AG09309 (cell line): ENCODE measurements around the gene C2CD5.

Experiments used
- DNase-seq: peaks from one replicate; pipeline ENCODE4 v3.0.0-alpha.2; 2010; ENCODE audit warnings: low read depth
- H3K4me3 ChIP-seq: 2 replicates; pipeline ENCODE4 v1.5.1; 2011; ENCODE audit warnings: mild to moderate bottlenecking, low read depth, low read length, moderate library complexity; ENCODE audit not compliant: control insufficient read depth
- TF ChIP-seq, protein P1 (sequence below): IDR thresholded peaks from 2 replicates; pipeline ENCODE4 v1.5.1; 2011; ENCODE audit warnings: mild to moderate bottlenecking, low read depth, low read length, inconsistent platforms; ENCODE audit not compliant: insufficient read depth, control insufficient read depth; ENCODE audit errors: missing control alignments

C2CD5 gene

GRCh38 chr12:22545255-22545654 lies 913 bp upstream of the C2CD5 start:
- H3K4me3 ChIP-seq, result no peak overlapping the region
- no peak for DNase-seq
- TF ChIP-seq, protein P1, sequence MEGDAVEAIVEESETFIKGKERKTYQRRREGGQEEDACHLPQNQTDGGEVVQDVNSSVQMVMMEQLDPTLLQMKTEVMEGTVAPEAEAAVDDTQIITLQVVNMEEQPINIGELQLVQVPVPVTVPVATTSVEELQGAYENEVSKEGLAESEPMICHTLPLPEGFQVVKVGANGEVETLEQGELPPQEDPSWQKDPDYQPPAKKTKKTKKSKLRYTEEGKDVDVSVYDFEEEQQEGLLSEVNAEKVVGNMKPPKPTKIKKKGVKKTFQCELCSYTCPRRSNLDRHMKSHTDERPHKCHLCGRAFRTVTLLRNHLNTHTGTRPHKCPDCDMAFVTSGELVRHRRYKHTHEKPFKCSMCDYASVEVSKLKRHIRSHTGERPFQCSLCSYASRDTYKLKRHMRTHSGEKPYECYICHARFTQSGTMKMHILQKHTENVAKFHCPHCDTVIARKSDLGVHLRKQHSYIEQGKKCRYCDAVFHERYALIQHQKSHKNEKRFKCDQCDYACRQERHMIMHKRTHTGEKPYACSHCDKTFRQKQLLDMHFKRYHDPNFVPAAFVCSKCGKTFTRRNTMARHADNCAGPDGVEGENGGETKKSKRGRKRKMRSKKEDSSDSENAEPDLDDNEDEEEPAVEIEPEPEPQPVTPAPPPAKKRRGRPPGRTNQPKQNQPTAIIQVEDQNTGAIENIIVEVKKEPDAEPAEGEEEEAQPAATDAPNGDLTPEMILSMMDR, result no peak

DNA sequence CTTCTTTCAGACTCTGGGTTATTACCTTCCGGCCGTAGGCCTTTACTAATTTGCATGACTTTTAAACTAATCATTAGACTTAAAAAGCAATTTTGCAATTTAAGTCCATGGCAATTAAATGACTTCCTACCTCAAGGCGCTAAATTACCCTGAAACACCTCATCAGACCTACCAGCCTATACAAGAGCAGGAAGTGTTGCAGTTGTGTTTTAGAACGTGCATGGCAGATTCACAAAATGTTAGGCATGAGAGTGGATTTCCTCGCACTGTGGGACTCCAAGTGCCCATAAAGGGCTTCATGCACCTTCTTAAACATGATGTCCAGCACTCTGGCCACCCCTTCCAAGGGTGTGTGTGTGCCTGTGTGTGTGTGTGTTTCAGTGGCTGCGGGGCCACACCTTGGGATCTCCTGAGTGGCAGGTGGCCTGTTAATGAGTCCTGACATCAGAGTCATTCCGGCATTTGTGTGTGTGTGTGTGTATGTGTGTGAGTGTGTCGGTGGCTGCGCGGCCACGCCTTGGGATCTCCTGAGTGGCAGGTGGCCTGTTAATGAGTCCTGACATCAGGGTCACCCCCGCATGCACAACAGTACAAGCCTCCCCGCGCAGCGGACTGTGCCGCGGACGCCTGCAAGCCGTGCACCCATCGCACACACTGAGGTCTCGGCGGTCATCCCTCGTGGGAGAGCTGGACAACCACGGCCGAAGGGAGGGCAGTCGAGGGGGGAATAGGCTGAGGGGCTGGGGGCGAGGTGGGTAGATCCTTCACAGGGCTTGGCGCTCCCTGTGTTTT lies 900 bp downstream of the C2CD5 start:
- DNase-seq, result no peak
- peak overlapping the region; percentile 92 for H3K4me3 ChIP-seq
- TF ChIP-seq, protein P1, result no peak

- no peak for DNase-seq
- TF ChIP-seq, protein P1, result no peak
- no peak overlapping the region for H3K4me3 ChIP-seq
Measured at GRCh38 chr12:22541496-22542155, 2.7 kb downstream of the C2CD5 start.

GRCh38 chr12:22539055-22539454 lies 5.3 kb downstream of the C2CD5 start:
- DNase-seq, result no peak
- TF ChIP-seq, protein P1, result no peak
- no peak overlapping the region for H3K4me3 ChIP-seq

DNA sequence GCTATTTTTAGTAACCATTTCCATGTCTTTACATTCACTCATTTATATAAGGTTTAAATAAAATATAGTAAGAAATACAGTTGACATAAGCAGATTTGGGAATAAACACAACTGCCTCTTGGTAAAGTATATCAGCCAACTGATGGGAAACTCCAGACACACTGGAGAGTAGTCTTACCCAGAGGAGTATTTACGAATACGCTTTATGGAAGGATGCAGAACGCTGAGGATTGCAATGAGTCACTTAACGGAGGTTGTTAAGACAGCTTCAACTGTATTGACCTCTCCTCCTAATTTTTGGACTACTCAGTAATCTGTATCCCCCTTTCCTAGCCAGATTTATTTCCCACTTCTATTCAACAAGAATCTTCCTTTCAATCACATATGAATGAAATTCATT lies 6.0 kb downstream of the C2CD5 start:
- TF ChIP-seq, protein P1, result no peak
- H3K4me3 ChIP-seq, result no peak overlapping the region
- DNase-seq, result no peak

GRCh38 chr12:22536971-22537544 lies 7.3 kb downstream of the C2CD5 start:
- DNase-seq, result no peak
- H3K4me3 ChIP-seq, result no peak overlapping the region
- TF ChIP-seq, protein P1, result no peak
